ENCODE data around the gene TPO.
"Not testable (repeated sequence)": the region's sequence is repeated elsewhere in the genome, so short reads cannot be mapped to it uniquely, and the experiment has no call there.

TPO gene

DNA sequence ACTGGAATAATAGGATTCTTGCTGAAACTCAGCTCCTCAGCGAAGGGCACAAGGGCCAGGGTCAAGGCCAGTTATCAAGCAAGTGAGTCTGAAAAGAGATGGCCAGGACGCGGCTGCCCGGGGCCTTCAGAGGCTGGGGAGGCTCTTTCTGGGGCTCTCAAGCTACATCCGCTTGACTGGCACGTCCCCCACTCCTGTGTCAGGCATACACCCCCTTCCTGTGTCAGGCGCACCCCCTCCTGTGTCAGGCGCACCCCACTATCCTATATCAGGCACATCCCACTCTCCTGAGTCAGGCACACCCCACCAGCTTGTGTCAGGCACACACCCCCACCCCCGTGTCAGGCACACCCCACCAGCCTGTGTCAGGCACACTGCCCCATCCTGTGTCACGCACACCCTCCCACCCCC is 91.8 kb downstream of the TPO start:
- no peak for DNase-seq

DNA sequence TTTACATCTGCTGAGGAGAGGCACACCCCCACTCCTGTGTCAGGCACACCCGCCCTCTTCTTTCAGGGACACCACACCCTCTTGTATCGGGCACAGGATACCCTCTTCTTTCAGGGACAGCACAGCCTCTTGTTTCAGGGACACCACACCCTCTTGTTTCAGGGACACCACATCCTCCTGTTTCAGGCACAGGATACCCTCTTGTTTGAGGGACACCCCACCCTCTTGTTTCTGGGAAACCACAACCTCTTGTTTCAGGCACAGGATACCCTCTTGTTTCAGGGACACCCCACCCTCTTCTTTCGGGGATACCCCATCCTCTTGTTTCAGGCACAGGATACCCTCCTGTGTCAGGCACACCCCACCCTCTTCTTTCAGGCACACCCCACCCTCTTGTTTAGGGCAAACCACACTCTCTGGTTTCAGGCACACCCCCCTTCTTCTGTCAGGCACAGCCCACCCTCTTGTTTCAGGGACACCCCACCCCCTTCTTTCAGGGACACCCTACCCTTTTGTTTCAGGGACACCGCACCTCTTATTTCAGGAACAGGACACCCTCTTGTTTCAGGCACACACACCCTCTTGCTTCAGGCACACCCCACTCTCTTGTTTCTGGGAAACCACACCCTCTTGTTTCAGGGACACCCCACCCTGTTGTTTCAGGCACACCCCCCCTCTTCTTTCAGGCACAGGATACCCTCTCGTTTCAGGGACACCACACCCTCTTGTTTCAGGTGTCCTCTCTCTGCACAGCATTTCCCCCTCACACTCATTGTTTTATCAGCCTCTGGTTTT is 96.2 kb downstream of the TPO start:
- DNase-seq: no peak

DNA sequence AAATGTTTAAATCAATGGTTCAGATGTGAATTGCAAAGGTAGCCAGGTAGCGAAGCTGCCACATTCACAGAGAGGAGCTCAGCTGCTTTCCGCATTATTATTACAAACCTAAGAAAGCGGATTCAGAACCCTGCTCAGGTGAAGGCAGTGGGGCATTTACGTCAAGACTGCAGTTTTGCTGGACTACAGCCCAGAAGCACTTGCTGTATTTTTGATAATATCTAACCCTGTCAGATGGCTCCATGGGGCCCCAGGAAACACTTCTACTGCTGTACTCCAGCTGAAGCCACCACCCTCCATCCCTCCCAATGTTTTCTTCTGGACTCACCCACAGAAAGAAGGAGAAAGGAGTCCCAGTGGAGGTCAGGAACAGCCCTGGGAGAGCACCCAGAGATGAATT is 96.9 kb downstream of the TPO start:
- no peak for DNase-seq

DNA sequence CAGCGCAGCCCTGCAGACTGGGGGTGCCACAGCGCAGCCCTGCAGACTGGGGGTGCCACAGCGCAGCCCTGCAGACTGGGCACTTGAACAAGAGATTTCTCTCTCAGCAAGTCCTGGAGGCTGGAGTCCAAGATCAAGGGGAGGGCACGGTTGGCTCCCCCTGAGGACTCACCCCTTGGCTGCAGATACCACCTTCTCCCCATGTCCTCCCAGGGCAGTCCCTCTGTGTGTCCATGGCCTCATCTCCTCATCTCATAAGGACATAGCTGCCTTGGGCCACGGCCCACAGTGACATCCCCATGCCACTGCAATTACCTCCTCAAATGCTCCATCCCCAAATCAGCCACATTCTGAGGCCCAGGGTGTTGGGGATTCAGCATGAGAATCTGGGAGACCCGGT is 98.2 kb downstream of the TPO start:
- no peak for DNase-seq

DNA sequence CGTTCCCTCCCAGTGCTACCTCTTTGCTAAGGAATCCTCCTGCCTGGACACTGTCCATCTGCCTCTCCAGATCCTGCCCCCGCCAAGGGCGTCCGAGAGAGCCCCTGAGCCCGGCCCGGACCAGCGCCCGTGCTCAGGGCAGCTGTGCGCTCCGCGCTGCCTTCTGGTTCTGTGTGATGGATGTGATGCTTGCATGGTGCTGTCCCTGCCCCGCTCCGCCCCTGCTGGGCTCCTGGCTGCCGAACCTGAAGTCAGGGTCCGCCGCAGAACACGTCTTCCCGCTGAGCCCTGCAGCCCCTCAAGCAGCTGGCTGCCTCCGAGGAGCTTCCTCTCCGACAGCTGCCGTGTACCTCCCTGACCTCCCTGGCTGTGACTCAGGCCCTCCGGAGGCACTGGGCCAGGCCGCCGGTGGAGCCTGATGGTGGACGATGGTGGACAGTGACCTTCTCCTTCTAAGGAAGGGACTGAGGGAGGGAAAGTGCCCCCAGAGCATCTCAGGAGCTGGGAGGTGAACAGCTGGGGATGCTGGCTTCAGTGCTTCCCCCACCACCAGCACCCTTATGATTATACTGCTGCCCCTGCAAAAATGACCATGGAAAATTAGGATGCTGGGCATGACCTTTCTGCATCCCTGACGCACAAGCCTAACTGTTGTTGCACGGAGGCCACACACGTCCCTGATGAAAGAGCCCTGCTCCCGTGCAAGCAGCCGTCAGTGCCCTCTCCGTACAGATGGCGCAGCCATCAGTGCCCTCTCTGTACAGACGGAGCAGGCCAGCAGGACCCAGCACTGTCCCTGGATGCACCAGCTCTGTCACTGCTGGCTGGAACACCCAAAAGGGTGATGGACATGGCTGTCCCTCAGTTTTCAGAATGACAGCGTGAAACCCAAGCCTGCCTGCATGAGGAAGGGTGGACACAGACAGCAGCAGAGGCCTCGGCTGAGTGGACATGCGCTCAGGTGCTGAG is 99.3 kb downstream of the TPO start:
- no peak for DNase-seq

DNA sequence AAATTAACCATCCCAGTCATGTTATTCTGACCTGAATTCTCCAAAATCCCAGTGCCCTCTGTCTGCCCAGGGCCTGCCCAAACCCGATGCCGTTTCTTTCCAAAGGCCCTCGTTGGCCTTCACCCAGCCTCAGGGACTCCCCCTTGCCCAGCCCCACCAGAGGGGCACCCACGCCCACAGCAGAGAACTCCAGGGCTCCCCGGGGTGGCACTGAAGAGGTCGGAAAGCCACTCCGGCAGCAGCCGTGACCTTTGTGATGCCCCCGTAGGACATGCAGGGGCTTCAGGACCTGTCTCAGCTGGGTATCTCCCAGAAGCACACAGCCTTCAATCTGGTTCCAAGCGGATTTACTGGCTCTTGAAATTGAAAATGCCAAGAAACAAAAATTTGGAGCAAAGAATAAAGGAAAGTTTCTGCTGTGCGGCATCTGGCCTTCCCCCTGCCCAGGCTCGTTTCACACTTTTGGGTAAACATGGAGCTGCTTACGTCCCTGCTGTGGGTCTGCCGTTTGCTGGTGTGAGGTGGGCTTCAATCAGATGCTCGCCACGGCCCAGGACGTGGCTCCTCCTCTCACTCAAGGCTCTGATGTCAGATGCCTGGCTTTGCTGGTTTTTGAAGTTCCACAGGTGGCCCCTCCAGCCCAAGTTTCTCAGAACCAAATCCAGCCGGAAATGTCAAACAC is 101.3 kb downstream of the TPO start:
- no peak for DNase-seq

DNA sequence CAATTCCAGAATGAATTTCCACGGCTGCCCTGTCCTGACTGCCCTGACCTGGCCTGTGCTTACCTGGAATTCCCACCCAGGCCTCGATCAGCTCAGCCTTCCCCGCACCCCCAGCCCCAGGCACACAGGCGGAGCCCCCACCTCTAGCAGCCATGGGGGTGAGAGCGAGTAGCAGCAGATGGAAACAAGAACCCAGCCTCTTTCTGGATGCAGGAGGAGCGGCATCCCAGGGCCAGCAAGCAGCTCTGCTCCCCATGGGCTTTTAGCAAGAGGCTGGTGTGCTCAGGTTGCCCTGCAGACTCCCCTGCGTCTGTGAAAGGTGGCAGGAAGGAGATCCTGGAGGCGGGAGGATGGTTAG is 101.8 kb downstream of the TPO start:
- DNase-seq: no peak

DNA sequence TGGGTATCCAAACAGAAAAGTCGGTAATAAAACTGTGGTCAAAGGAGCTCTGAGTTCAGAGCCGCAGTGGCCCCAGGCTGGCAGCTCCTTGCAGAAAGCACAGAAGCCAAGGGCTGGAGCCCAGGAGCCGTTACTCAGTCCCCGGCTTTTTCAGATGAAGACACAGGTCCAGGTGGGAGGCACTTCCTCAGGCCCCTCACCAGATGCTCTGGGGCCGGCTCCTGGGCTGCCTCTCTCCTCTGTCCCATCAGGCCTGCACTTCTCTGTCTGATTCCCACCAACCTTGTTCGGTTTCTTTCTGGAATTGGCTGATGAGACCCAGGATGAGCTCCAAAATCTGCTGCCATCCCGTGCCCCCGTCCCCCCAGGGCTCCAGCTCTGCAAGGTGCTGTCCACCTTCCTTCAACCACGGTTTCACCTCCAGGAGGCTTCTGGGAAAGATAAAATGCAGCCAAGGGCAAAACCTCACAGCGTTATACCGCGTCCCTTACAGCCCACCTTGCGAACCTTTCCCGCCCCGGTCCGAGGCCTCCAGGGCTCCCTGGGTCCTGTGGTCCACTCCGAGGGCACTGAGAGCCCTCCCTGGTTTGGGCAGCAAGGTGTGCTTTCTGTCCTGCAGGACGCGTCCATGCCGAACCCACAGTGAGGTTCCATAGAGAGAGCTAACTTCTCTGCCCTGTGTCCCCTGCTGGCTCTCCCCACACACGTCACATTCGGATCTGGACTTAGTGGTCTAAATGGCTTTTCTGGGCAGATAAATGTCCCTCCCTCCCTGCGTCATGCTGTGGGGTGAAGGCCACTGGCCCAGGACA is 102.9 kb downstream of the TPO start:
- no peak for DNase-seq

DNA sequence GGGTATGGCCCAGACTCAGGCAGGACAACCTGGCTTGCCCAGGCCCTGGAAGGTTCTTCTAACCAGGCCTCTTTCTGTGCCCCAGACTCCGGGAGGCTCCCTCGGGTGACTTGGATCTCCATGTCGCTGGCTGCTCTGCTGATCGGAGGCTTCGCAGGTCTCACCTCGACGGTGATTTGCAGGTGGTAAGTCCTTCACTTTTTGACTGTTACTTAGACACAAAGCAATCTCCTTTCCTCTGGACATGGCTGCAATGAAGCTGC is 103.5 kb downstream of the TPO start:
- no peak for DNase-seq

DNA sequence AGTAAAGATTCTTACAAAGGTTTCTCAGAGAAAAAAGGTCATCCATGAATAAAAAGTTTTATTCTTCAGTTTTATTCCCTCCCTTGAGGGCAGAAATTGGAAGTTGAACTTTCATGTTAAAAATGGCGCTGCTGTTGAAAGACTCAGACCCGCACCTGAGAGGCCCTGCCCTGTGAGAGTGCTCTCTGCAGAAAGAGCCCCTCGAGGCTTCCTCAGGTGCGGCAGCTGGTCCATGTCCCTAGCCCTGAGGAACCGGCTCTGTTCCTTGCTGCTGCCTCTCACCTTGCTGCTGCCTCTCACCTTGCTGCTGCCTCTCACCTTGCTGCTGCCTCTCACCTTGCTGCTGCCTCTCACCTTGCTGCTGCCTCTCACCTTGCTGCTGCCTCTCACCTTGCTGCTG is 104.0 kb downstream of the TPO start:
- DNase-seq: not testable (repeated sequence)

DNA sequence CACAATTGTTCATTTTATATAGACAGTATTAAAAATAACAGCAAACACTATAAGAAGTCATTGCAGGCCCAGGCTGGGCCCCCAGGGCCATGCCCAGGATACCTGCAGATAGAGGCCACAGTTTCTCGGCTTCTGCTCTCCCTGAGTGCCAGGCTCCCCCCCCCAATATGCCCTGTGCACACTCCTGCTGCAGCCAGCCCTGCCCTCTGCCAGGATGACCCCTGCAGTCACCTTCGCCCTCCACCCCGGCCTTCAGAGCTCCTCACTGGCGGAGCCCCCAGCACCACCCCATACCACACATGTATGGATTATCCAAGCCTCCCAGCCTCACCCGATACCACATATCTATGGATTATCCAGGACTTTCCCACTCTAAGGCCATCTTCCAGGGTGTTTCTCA is 104.5 kb downstream of the TPO start:
- no peak for DNase-seq

DNA sequence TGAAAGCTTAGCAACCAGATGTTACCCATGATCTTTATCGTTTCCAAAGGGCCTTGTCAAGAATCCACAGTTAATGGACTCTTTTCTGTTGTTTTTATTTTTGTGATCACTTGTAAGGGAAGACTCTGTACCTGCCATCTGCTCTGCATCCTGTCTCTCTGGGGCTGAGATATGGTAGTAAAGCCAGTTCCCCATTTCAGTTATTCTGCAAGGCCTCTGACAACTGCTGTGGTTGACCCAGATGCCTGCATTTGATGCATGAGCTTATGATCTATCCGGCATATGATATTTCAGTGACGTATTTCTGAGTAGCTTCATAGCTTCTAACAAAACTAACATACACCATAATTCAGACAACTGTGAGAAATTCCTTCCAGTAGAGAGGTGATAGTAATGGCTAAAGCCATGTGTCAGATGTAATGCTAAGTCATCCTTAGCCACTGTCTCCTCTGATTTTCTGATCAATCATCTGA is 105.1 kb downstream of the TPO start:
- DNase-seq: no peak

DNA sequence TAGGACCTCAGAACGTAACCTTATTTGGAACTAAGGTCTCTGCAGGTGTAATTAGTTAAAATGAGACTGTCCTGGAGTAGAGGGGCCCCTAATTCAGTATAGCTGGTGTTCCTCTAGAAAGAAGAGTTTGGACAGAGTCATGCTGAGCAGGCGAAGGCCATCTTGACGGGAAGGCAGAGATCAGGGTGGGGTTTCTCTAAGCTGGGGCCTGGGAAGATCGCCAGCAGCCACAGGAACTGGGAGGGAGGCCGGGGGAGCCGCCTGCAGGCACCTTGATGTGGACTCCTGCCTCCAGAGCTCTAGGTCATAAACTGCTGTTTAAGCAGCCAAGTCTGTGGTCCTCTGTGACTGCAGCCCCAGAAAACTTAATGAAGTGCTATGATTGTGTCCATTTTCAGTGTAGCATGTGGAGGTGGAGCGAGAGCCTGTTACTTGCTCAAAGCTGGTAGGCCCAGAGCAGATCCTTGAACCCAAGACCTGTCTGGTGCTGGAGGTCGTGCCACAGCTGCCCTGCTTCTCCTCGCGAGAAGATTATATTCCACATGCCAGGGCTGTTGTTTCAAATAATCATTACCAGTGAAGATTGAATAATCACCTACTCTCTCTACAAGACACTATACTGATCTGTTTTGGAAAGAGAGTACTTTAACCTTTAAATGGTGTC is 105.7 kb downstream of the TPO start:
- no peak for DNase-seq

DNA sequence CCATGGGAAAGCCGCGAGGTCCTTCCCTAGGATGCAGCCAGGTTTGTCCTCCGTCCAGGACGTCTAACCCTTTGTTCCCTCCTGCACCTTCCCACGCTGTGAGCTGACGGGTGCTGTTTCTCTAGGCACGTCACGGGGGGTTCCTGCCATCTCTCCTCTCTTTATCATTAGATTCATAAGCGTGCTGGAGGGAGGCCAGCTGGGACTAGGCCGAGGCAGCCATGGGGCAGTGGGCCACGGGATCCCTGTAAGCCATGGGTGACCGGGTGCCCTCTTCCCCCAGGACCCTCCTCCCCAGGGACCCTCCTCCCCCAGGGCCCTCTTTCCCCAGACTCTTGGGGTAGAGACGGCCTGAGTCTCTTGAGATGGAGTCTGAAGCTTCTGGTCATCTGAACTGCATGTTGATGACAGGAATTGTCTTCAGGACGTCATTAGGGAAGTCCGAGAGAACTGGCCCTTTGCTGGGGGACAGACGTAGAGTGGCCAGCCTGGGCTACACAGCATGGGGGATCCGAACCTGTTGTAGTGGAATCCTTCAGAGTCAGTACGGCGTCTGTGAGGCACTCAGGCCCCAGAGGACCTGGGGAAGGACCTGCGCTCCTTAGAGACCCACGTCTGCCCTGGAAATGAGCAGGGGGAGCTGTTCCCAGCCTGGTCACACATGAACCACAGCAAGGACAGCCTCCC is 108.1 kb downstream of the TPO start:
- DNase-seq: no peak

DNA sequence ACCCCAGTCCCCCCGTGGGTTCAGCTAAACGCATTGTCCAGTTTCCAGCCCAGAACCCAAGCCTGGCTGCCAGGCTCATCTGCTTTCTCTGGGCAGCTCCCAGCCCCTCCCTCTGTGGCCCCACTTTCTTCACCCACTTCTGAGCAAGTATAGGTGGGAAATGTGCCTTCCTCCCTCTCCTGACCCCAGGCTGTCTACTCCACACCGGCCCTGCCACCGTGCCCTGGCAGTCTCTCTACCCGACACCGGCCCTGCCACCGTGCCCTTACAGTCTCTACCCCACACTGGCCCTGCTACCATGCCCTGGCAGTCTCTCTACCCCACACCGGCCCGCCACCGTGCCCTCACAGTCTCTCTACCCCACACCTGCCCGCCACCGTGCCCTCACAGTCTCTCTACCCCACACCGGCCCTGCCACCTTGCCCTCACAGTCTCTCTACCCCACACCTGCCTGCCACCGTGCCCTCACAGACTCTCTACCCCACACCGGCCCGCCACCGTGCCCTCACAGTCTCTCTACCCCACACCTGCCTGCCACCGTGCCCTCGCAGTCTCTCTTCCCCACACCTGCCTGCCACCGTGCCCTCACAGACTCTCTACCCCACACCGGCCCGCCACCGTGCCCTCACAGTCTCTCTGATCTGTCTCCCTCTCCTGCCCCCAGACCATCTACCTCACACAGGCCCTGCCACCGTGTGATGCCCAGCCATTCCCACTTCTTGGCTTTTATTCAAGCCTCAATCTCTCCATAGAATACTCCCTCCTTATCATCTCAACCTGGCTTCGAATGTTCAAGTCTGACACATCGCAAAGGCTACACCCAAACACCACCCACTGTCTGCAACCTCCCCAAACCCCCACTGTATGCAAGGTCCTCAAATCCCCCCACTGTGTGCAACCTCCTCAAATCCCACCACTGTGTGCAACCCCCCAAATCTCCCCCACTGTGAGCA is 108.9 kb downstream of the TPO start:
- DNase-seq: no peak

DNA sequence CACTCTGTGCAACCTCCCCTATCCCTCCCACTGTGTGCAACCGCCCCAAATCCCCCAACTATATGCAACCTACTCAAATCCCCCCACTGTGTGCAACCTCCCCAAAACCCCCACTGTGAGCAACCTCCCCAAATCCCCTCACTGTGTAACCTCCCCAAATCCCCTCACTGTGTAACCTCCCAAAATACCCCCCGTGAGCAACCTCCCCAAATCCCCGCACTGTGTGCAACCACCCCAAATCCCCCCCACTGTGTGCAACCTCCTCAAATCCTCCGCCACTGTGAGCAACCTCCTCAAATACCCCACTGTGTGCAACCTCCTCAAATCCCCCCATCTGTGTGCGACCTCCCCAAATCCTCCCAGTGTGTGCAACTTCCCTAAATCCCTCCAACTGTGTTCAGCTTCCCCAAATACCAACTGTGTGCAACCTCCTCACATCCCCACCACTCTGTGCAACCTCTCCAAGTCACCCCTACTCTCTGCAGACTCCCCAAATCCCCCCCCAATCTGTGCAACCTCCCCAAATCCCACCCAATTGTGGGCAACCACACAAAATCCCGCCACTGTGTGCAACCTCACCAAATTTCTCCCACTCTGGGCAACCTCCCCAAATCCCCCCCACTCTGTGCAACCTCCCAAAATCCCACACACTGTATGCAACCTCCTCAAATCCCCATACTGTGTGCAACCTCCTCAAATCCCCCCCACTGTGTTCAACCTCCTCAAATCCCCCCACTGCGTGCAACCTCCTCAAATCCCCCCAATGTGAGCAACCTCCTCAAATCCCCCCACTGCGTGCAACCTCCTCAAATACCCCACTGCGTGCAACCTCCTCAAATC is 114.1 kb downstream of the TPO start:
- DNase-seq: no peak

DNA sequence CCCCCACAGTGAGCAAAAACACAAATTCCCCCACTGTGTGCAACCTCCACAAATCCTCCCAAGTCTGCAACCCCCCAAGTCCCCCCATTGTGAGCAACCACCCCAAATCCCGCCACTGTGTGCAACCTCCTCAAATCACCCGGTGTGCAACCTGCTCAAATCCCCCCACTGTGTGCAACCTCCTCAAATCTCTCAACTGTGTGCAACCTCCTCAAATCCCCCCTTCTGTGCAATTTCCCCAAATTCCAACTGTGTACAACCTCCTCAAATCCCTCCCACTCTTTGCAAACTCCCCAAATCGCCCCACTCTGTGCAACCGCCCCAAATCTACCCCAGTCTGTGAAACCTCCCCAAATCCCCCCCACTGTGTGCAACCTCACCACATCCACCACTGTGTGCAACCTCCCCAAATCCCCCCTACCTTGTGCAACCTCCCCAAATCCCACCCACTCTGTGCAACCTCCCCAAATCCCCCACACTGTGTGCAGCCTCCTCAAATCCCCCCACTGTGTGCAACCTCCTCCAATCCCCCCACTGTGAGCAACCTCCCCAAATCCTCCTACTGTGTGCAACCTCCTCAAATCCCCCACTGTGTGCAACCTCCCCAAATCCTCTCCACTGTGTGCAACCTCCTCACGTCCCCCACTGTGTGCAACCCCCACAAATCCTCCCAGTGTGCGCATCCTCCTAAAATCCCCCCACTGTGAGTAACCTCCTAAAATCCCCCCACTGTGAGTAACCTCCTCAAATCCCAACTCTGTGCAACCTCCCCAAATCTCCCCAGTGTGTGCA is 115.2 kb downstream of the TPO start:
- no peak for DNase-seq

DNA sequence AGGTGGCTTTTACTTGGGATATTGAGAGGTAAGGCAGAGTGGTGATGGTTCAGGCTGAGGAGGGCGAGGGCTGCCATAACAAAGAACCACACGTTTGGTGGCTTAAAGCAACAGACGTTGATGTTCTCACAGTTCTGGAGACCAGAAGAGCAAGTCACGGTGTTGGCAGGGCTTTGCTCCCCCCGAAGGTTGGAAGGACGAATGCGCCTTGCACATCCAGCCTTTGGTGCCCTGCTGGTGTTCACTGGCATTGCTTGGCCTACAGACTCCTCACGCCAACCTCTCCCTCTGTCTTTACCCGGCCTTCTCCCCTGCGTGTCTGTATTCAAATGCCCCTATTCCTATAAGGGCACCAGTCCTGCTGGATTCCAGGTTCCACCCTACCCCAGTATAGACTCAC is 125.4 kb downstream of the TPO start:
- no peak for DNase-seq

DNA sequence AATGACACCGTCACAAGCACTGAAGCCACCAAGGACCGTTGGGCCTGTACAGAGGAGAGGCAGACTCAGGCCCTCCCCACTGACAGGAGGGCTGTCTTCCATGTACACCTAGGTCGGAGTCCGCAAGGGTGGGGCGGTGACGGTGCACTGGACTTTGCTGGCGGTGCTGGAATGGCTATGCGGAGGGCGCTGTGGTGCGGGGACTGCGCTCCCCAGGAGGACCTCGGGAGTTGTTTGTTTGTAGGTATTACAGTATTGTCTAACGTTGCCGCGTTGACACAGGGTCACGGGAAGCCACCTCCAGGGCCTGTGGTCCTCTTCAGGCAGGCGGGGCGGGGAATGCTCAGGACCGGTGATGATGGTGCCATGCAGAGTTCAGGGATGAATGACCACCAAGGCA is 126.2 kb downstream of the TPO start:
- no peak for DNase-seq

All from activated CD4-positive, alpha-beta T cell treated with anti-CD3 and anti-CD28 coated beads for 1 hour (primary cell).